22Rv1 (cell line): ENCODE data around the gene TSC1.

Experiments
- H3K27ac ChIP-seq: fragments of 450-650 bp; 2 replicates; pipeline ENCODE4 v1.5.1; 2017
- ZFX ChIP-seq: fragments of 450-650 bp; IDR thresholded peaks from 2 replicates; pipeline ENCODE4 v1.6.1; 2017; ENCODE audit warnings: antibody characterized with exemption, borderline replicate concordance
- TF ChIP-seq, protein P1 (sequence below): fragments of 450-650 bp; IDR thresholded peaks from 2 replicates; pipeline ENCODE4 v1.5.1; 2017; ENCODE audit warnings: mild to moderate bottlenecking

The TSC1 gene

DNA sequence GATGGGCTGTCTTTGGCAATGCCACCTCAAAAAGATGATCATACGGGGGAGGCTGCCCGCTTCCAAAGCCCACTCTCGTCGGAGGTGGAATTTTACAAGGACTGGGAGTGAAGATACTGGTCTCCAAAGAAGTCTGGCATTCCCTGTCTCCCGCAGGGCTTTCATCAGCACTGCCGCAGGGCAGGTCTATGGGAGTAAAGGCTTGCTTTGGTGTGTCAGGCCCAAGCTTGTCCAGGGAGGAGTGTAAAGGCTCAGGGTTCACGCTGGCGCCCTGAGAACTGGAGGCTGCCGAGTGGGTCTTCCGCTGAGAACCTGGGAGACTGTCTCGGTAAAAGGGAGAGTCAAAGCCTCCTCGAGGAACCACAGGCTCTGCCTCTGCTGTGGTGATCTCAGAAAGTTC is 38.7 kb downstream of the TSC1 start:
- no peak overlapping the region for H3K27ac ChIP-seq
- TF ChIP-seq, protein P1, sequence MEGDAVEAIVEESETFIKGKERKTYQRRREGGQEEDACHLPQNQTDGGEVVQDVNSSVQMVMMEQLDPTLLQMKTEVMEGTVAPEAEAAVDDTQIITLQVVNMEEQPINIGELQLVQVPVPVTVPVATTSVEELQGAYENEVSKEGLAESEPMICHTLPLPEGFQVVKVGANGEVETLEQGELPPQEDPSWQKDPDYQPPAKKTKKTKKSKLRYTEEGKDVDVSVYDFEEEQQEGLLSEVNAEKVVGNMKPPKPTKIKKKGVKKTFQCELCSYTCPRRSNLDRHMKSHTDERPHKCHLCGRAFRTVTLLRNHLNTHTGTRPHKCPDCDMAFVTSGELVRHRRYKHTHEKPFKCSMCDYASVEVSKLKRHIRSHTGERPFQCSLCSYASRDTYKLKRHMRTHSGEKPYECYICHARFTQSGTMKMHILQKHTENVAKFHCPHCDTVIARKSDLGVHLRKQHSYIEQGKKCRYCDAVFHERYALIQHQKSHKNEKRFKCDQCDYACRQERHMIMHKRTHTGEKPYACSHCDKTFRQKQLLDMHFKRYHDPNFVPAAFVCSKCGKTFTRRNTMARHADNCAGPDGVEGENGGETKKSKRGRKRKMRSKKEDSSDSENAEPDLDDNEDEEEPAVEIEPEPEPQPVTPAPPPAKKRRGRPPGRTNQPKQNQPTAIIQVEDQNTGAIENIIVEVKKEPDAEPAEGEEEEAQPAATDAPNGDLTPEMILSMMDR: no peak
- TF ChIP-seq ZFX: no peak

DNA sequence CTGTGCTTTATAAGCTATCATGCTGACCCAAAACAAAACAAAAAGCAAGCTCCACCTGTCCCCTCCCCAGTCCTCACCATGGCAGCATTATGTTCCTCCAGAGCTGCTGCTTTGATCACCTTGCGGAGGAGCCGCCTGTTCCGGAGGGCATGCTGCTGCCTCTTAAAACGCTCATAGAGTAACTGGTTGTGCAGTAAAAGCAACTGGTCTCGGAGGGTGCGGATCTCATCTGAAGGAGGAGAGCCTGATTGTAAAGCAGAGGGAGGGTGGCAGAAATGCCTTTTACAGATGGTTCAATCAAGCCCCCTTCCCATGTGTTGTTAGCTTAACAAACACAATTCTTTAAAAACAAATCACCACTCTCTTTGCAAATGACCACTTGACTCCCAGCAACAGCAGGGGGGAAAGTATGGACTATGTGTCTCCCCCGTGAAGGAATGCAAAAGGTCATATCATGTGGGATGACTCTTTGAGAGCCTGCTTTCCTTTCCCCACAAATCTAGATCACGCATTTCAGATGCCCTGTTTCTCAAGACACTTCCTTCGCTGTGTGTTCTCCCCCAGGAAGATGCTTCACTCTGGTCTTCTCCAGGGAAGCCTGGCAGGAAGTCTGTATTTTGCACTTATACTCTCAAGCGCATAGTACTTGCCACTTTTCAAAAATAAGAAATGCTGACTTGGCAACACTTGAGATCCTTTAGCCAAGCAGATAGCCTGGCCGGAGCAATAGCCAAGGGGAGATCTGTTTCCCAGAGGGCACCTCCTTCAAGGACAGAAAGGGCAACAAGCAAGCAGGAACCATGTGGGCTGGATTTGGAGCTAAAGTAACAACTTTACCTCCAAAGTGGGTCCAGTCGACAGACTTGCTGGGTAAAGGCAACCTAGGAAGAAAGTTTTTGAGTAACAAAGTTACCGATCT is 40.6 kb downstream of the TSC1 start:
- TF ChIP-seq, protein P1: no peak
- no peak overlapping the region for H3K27ac ChIP-seq

DNA sequence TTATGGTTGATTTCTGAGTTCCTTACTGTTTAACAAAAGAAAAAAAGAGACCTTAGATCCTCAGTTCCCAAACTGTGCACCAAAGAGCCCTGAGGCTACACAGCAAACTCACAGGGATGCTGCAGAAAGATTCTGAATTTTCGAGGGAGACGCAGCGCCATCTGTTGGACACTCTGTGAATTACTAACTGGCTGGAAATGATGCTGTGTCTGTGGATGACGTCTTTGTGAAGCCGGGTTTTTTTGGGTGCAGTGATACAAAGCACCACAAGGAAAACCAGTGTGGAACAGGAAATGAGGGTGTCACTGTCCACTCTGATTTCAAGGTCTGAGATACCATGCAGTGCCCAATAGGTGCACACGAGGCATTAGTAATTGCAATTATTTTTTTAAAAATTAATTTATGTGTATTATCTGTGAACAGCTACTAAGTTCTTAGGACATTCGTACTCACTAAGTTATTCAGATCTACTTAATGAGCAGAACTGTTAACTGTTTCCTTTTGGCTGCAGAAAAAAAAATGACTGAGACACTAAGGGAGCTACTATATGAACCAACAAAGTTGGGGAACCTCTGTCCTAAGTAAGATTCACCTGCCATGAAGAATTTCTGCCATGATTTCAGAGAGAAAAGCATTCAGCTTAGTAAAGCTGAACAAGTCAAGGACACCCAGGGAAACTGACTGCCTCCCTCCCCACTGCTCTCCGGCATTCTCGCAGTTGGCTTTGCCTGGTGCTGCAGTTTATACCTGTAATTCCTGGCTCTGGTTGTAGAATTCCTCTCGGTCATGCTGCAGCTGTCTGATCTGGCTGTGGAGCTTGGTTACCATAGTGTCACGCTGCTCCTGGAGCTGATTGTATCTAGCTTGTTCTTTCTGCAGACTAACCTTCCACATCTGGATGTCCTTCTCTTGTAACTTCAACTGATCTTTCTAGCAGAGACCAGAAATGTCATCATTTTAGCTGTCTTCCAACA is 42.3 kb downstream of the TSC1 start:
- TF ChIP-seq ZFX: no peak
- TF ChIP-seq, protein P1: peak; percentile 93
- H3K27ac ChIP-seq: no peak overlapping the region

DNA sequence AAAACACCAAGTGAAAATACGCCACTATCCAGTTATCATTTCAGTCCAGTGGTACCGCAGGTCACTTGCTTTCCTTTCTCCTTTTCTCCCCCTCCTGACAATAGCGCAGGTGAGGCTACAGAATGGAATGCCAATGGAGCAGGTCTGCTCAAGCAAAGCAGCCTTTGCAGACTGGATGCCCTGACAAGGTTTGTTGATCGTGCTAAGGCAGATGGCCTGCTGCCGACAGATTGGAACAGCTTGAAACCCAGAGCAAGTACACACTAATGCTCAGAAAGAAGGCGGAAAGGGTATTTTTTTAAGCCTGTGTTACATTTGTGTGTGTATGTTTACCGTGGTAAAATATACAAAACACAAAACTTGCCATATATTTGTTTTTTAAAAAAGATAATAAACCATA is 46.4 kb downstream of the TSC1 start:
- TF ChIP-seq ZFX: no peak
- TF ChIP-seq, protein P1: no peak
- no peak overlapping the region for H3K27ac ChIP-seq

DNA sequence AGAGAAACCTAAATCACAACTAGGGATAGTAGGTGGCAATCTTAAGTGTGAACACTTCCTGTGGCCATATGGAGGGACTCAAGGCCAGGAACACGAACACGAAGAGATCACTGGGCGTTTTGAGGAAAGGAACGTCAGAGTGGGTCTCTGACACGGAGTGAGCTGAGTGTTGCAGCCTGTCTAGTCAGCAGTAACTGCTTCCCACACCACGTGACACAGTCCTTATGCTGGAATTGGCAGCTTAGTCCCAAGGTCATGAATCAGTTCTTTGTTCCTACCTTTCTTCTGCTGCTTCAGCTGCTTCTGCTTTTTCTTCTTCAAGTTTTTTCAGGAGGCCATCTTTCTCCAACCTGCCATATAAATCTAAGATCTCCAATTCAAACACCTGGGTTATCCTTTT is 47.5 kb downstream of the TSC1 start:
- TF ChIP-seq, protein P1: no peak
- TF ChIP-seq ZFX: no peak
- H3K27ac ChIP-seq: no peak overlapping the region

DNA sequence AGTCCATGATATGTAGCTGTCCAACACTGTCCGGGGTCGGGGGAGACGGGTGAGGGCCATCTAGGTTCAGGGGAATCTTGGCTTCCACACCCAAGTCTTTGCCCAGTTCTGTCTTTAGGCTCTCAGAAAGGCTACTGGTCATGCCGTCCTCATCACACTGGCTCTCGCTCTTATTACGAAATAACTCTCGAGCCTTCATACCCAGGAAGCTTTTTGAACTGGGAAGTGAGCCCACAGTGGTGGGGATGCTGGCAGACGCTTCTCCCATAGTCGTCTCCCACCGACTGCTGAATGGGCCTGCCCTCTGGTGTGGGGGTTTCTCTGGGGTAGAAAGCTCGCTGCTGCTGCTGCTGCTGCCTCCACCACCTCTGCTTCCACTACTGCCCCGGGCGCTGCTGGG is 48.2 kb downstream of the TSC1 start:
- H3K27ac ChIP-seq: no peak overlapping the region
- TF ChIP-seq, protein P1: no peak
- TF ChIP-seq ZFX: no peak
